Smooth muscle cell (in vitro differentiated cells): ENCODE results near the gene RNF103. TPM values are rescaled to one million over a fixed set of nuclear protein-coding genes. Genes with fewer than 3 reads are reported as not detected.
"Not testable (repeated sequence)": the region's sequence is repeated elsewhere in the genome, so short reads cannot be mapped to it uniquely, and the experiment has no call there.

Source experiments
- DNase-seq: peaks from one replicate; lab custom pipeline; 2025; ENCODE audit not compliant: unreplicated experiment; lab: John Stamatoyannopoulos, UW
- H2AFZ ChIP-seq: fragments of 200-600 bp; sonication (generic); 2 replicates; pipeline ENCODE4 v1.6.0; 2016; ENCODE audit warnings: antibody characterized with exemption, low read depth, mild to moderate bottlenecking
- H3F3A ChIP-seq: fragments of 200-600 bp; sonication (generic); 2 replicates; pipeline ENCODE4 v1.6.0; 2017; ENCODE audit warnings: antibody characterized with exemption, low read depth
- H3K27ac ChIP-seq: fragments of 200-600 bp; sonication (generic); 2 replicates; pipeline ENCODE4 v1.5.1; 2016; ENCODE audit warnings: low read depth, mild to moderate bottlenecking
- H3K27me3 ChIP-seq: fragments of 200-600 bp; sonication (generic); 2 replicates; pipeline ENCODE4 v1.6.1; 2016; ENCODE audit warnings: low read depth, mild to moderate bottlenecking
- H3K36me3 ChIP-seq: fragments of 200-600 bp; sonication (generic); 2 replicates; pipeline ENCODE4 v1.5.1; 2016; ENCODE audit warnings: low read depth
- H3K4me1 ChIP-seq: fragments of 200-600 bp; sonication (generic); 2 replicates; pipeline ENCODE4 v1.5.1; 2016; ENCODE audit warnings: low read depth
- H3K4me2 ChIP-seq: fragments of 200-600 bp; sonication (generic); 2 replicates; pipeline ENCODE4 v1.6.0; 2016; ENCODE audit warnings: mild to moderate bottlenecking
- H3K4me3 ChIP-seq: fragments of 200-600 bp; sonication (generic); 2 replicates; pipeline ENCODE4 v1.5.1; 2016; ENCODE audit warnings: mild to moderate bottlenecking
- H3K79me2 ChIP-seq: fragments of 200-600 bp; sonication (generic); 2 replicates; pipeline ENCODE4 v1.6.0; 2016; ENCODE audit warnings: low read depth, mild to moderate bottlenecking
- H3K9ac ChIP-seq: fragments of 200-600 bp; sonication (generic); 2 replicates; pipeline ENCODE4 v1.6.0; 2016; ENCODE audit warnings: low read depth
- H3K9me3 ChIP-seq: fragments of 200-600 bp; sonication (generic); replicated peaks from 2 replicates; pipeline ENCODE4 v1.5.1; 2016; ENCODE audit warnings: low read depth
- H4K20me1 ChIP-seq: fragments of 200-600 bp; sonication (generic); 2 replicates; pipeline ENCODE4 v1.6.0; 2016; ENCODE audit warnings: low read depth
- WGBS: methylation state at CpG from one replicate; pipeline ENCODE4 v1.1.7; 2016; ENCODE audit warnings: low lambda C conversion rate; 5-methylcytosine and 5-hydroxymethylcytosine counted together
- polyA plus RNA-seq: library from polyadenylated mRNA; unstranded; fragments of >200 nt; fragmentation: Nextera tagmentation; extraction: Ambion mirVana; gene quantifications from 2 replicates; pipeline ENCODE4 v1.2.1, GENCODE V29; 2016
- total RNA-seq: library from RNA; depleted of rRNA; stranded (reverse); fragments of >200 nt; gene quantifications from 2 replicates; pipeline ENCODE4 v1.2.3, GENCODE V29; 2014
- TF ChIP-seq, protein P1 (sequence below): fragments of 200-600 bp; sonication (generic); IDR thresholded peaks from 2 replicates; pipeline ENCODE4 v1.5.1; 2017; ENCODE audit warnings: borderline replicate concordance, mild to moderate bottlenecking, antibody characterized with exemption; ENCODE audit not compliant: insufficient read depth, poor library complexity, severe bottlenecking

Gene RNF103
- total and polyA plus RNA-seq, 2 experiments from 2014 or later = 14.8 to 21.5 TPM

DNA sequence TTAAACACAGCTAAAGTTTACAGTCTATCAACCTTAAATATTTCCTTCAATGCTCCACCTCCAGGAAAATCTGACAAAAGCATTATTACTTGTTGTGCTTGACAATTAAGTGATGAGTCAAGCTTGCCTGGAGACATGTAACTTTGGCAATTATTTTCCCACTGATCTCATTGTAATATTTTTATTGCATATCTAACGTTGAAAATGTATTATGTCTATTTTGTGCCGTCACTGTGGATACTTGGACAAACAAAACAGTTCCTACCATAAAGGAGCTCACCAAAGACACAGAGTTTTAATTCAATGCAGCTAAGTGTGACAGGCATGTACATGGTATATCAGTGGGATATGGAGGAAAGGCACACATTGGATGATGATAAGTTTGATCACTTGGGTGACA is 24.7 kb downstream of the RNF103 start:
- H2AFZ ChIP-seq = no peak overlapping the region

DNA sequence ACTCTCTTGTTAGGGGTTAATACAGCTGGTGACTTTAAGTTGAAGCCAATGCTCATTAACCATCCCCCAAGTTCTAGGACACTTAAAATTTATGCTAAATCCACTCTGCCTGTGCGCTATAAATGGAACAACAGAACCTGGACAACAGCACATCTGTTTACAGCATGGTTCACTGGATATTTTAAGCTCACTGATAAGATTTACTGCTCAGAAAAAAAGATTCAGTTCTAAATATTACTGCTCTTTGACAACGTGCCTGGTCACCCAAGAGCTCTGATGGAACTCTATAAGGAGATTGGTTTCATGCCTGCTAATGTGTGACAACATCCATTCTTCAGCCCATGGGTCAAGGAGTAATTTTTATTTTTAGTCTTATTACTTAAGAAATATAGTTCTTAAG is 27.5 kb downstream of the RNF103 start:
- Histone ChIP-seq H2AFZ (no peak overlapping the region), H3K79me2 (no peaks in the 10 kb centered on the region), H3K9me3 (no peaks in the 10 kb centered on the region), H3K27me3 (no peaks in the 10 kb centered on the region), H3K4me3 (no peak overlapping the region), H3F3A (no peaks in the 10 kb centered on the region), H3K9ac (no peak overlapping the region), H3K4me2 (no peak overlapping the region), H3K36me3 (no peaks in the 10 kb centered on the region), H3K4me1 (no peaks in the 10 kb centered on the region), H4K20me1 (no peaks in the 10 kb centered on the region), H3K27ac (no peak overlapping the region)
- TF ChIP-seq, protein P1, sequence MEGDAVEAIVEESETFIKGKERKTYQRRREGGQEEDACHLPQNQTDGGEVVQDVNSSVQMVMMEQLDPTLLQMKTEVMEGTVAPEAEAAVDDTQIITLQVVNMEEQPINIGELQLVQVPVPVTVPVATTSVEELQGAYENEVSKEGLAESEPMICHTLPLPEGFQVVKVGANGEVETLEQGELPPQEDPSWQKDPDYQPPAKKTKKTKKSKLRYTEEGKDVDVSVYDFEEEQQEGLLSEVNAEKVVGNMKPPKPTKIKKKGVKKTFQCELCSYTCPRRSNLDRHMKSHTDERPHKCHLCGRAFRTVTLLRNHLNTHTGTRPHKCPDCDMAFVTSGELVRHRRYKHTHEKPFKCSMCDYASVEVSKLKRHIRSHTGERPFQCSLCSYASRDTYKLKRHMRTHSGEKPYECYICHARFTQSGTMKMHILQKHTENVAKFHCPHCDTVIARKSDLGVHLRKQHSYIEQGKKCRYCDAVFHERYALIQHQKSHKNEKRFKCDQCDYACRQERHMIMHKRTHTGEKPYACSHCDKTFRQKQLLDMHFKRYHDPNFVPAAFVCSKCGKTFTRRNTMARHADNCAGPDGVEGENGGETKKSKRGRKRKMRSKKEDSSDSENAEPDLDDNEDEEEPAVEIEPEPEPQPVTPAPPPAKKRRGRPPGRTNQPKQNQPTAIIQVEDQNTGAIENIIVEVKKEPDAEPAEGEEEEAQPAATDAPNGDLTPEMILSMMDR = no peak
- WGBS = 59% methylated on average over 2 of the region's 2 CpGs
- no peak for DNase-seq

More for the DNA sequence above, 24.7 kb downstream of the RNF103 start:
- no peak overlapping the region for H3K4me2 ChIP-seq
- no peak overlapping the region for H3K9ac ChIP-seq
- no peaks in the 10 kb centered on the region for H3F3A ChIP-seq
- no peaks in the 10 kb centered on the region for H3K79me2 ChIP-seq
- no peak overlapping the region for H3K4me3 ChIP-seq
- H3K4me1 ChIP-seq = no peaks in the 10 kb centered on the region
- no peaks in the 10 kb centered on the region for H4K20me1 ChIP-seq
- no peak for DNase-seq
- 82% methylated on average over 2 of the region's 2 CpGs for WGBS
- H3K36me3 ChIP-seq = no peaks in the 10 kb centered on the region
- no peaks in the 10 kb centered on the region for H3K27me3 ChIP-seq
- H3K9me3 ChIP-seq = no peaks in the 10 kb centered on the region
- no peak overlapping the region for H3K27ac ChIP-seq
- TF ChIP-seq, protein P1 = no peak

DNA sequence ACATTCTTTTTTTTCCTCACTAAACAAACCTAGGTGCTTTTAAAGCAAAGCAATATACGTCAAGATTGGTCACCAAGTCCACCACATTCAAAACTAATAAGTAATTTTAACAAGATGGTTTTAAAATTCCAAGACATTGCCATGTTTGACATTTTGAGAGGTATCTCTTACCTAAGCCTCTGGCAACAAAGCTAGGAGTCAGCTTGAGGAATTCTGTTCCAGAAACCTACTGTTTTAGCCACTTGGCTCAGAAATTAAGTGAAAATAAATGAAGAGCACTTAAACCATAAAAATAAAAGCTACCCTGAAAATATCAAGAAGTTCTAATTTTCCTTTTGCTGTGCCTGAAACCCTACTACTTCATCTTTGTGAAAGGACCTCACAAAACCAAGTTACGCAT is 30.4 kb downstream of the RNF103 start:
- H3F3A ChIP-seq = no peaks in the 10 kb centered on the region
- H3K27me3 ChIP-seq = no peaks in the 10 kb centered on the region
- 90% methylated on average over 2 of the region's 2 CpGs for whole genome bisulfite sequencing
- no peak overlapping the region for H3K4me2 ChIP-seq
- no peak overlapping the region for H3K27ac ChIP-seq
- H3K9ac ChIP-seq = no peak overlapping the region
- H3K9me3 ChIP-seq = no peaks in the 10 kb centered on the region
- DNase-seq = no peak
- no peaks in the 10 kb centered on the region for H3K4me1 ChIP-seq
- TF ChIP-seq, protein P1 = no peak
- H4K20me1 ChIP-seq = no peaks in the 10 kb centered on the region
- H3K4me3 ChIP-seq = no peak overlapping the region
- no peaks in the 10 kb centered on the region for H3K79me2 ChIP-seq
- no peaks in the 10 kb centered on the region for H3K36me3 ChIP-seq
- no peak overlapping the region for H2AFZ ChIP-seq

DNA sequence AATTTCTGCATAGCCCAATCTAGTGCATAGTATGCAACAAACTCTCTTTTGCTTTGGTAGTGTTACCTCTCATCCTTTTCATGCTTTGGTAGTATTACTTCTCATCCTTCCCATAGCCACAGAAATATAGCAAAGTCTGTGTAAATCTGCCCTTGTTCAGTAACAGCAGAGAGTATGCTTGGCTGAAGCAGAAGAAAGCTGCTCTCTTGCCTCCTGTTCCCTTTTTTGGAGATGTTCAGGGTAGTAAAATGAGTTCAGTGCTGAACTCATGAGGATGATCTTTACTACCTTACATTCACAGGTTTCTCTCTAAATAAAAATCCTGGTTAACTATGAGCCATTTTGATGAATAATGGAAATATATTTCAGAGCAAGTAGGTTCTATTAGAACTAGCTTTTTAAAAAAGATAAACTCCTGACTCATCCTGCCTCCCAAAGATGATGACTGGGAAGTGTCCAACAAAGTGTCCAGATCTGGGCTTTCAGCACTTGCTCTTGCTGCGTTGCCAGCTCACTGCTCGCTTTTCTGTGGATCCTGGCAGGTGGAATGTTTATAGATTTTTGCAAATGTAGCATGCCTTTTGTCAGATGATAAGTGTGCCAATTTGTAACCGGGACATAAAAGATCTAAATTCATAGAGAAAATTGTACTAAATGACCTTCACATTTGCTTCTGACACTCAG is 31.0 kb downstream of the RNF103 start:
- Histone ChIP-seq H2AFZ (no peak overlapping the region), H3K9me3 (no peaks in the 10 kb centered on the region), H3K4me1 (no peaks in the 10 kb centered on the region), H3K27me3 (no peaks in the 10 kb centered on the region), H3K79me2 (no peaks in the 10 kb centered on the region), H3K36me3 (no peaks in the 10 kb centered on the region), H4K20me1 (no peaks in the 10 kb centered on the region), H3K9ac (no peak overlapping the region), H3K27ac (no peak overlapping the region), H3K4me3 (no peak overlapping the region), H3K4me2 (no peak overlapping the region), H3F3A (no peaks in the 10 kb centered on the region)
- 62% methylated on average over 3 of the region's 3 CpGs for WGBS
- DNase-seq = no peak
- TF ChIP-seq, protein P1 = no peak

DNA sequence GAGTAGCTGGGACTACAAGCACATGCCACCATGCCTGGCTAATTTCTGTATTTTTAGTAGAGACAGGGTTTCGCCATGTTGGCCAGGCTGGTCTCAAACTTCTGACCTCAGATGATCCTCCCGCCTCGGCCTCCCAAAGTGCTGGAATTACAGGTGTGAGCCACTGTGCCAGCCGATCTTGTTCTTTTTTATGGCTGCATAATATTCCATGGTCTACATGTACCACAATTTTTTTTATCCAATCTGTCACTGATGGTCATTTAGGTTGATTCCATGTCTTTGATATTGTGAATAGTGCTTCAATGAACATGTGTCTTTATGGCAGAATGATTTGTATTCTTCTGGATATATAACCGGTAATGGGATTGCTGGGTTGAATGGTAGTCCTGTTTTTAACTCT is 34.0 kb downstream of the RNF103 start:
- not testable (repeated sequence) for DNase-seq, H3K27ac ChIP-seq, H2AFZ ChIP-seq, H3F3A ChIP-seq, H3K36me3 ChIP-seq, H3K4me3 ChIP-seq, H3K27me3 ChIP-seq, H3K4me2 ChIP-seq, H4K20me1 ChIP-seq, H3K4me1 ChIP-seq, H3K9ac ChIP-seq, H3K9me3 ChIP-seq, H3K79me2 ChIP-seq
- 94% methylated on average over 5 of the region's 5 CpGs for WGBS
